ENCODE results near the gene N4BP2L1. TPM values are rescaled to one million over a fixed set of nuclear protein-coding genes. Genes with fewer than 3 reads are reported as not detected.

The N4BP2L1 gene
- total and polyA plus RNA-seq, 4 donors: 11.0 to 64.6 (median 26.5) TPM

DNA sequence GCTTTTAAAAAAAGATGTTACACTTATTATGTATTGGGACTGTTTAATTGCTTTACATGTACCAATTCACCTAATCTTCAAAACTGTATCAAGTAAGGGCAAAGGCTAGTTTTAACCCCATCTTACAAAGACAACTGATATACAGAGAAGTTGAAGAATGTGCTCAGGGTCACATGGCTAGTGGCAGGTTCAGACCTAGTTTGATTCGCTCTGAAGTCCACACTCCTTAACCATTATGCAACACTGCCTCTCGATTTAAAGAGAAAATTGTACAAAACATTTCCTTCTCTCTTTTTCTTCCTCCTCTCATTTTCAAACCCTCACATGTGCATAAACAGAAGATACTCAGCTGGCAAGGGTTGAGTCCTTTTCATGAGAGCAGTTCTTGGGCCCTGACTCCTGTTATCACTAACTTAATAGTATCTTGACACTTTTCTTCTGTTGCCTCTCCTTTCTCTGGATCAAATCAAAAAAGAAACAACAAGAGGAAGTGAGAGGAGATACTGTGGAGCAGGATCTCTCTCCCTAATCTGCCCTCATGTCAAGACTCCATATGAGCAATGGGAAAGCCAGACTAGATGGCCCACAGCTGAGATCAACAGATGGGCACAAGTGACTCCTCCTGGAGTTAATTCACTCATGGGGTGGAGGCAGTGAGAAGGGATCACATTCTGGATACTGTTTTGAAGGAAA, 19.0 kb upstream of the N4BP2L1 start:
- WGBS: 41% methylated on average over 2 of the region's 2 CpGs
- Histone ChIP-seq H3K9me3 (ENCODE audit: control insufficient read depth in 4 of 4, low read length in 3 of 4) (no peaks in the 10 kb centered on the region), H3K9ac (ENCODE audit: low read depth in 1 of 2, low read length in 2 of 2) (no peak overlapping the region), H3K4me3 (ENCODE audit: low read depth in 1 of 3, low read length in 3 of 3) (no peak overlapping the region), H3K36me3 (ENCODE audit: control insufficient read depth in 4 of 4, insufficient read depth in 3 of 4, low read depth in 1 of 4, low read length in 3 of 4) (no peaks in the 10 kb centered on the region), H3K4me1 (ENCODE audit: control insufficient read depth in 4 of 4, insufficient read depth in 4 of 4, low read length in 3 of 4) (peaks cover 0 to 18% (median 8%) of the 10 kb centered on the region in 4 donors), H3K27me3 (ENCODE audit: control insufficient read depth in 4 of 4, insufficient read depth in 4 of 4, low read length in 3 of 4) (no peaks in the 10 kb centered on the region), H3K27ac (ENCODE audit: low read depth in 1 of 2, low read length in 2 of 2) (peak overlapping the region; percentile 51 to 64)
- DNase-seq (ENCODE audit: low spot score): no peak
- TF ChIP-seq TAF1 (conservative IDR thresholded peaks at IDR 0.05) (no peak), JUND (IDR thresholded peaks at IDR 0.05) (no peak), NR2F2 (IDR thresholded peaks at IDR 0.05) (no peak), RXRA (IDR thresholded peaks at IDR 0.05) (no peak), SP1 (IDR thresholded peaks at IDR 0.05) (no peak), FOXA1 (IDR thresholded peaks at IDR 0.05) (no peak), CTCF (IDR thresholded peaks at IDR 0.05; ENCODE audit: low read depth, low read length, missing input control) (no peak), RAD21 (IDR thresholded peaks at IDR 0.05) (no peak), FOXA2 (IDR thresholded peaks at IDR 0.05) (no peak), HNF4A (conservative IDR thresholded peaks at IDR 0.05) (no peak)
- TF ChIP-seq, protein P1, sequence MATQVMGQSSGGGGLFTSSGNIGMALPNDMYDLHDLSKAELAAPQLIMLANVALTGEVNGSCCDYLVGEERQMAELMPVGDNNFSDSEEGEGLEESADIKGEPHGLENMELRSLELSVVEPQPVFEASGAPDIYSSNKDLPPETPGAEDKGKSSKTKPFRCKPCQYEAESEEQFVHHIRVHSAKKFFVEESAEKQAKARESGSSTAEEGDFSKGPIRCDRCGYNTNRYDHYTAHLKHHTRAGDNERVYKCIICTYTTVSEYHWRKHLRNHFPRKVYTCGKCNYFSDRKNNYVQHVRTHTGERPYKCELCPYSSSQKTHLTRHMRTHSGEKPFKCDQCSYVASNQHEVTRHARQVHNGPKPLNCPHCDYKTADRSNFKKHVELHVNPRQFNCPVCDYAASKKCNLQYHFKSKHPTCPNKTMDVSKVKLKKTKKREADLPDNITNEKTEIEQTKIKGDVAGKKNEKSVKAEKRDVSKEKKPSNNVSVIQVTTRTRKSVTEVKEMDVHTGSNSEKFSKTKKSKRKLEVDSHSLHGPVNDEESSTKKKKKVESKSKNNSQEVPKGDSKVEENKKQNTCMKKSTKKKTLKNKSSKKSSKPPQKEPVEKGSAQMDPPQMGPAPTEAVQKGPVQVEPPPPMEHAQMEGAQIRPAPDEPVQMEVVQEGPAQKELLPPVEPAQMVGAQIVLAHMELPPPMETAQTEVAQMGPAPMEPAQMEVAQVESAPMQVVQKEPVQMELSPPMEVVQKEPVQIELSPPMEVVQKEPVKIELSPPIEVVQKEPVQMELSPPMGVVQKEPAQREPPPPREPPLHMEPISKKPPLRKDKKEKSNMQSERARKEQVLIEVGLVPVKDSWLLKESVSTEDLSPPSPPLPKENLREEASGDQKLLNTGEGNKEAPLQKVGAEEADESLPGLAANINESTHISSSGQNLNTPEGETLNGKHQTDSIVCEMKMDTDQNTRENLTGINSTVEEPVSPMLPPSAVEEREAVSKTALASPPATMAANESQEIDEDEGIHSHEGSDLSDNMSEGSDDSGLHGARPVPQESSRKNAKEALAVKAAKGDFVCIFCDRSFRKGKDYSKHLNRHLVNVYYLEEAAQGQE (IDR thresholded peaks at IDR 0.05): no peak
- TF ChIP-seq, protein P2, sequence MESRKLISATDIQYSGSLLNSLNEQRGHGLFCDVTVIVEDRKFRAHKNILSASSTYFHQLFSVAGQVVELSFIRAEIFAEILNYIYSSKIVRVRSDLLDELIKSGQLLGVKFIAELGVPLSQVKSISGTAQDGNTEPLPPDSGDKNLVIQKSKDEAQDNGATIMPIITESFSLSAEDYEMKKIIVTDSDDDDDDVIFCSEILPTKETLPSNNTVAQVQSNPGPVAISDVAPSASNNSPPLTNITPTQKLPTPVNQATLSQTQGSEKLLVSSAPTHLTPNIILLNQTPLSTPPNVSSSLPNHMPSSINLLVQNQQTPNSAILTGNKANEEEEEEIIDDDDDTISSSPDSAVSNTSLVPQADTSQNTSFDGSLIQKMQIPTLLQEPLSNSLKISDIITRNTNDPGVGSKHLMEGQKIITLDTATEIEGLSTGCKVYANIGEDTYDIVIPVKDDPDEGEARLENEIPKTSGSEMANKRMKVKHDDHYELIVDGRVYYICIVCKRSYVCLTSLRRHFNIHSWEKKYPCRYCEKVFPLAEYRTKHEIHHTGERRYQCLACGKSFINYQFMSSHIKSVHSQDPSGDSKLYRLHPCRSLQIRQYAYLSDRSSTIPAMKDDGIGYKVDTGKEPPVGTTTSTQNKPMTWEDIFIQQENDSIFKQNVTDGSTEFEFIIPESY (IDR thresholded peaks at IDR 0.05): no peak

DNA sequence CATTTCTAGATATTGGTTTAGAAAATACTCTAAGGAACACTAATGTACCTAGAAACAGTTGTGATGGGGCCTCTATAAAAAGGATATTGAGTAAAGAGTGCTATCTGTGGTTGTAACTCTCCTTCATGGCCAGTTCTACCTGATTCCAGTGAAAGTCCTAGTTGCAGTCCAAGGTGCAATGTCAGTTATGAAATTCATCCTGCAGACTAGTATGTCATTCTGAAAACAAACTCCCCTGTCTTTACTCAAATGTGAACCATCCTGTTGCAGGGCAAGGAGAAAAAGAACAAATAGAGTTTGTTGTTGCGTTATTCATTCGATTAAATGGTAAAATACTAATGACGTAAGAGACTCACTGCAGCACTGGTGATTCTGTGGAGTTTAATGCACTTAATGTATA, 18.3 kb upstream of the N4BP2L1 start:
- Histone ChIP-seq H3K27ac (ENCODE audit: low read depth in 1 of 2, low read length in 2 of 2) (peak overlapping the region; percentile 51 to 64), H3K9me3 (ENCODE audit: control insufficient read depth in 4 of 4, low read length in 3 of 4) (no peaks in the 10 kb centered on the region), H3K27me3 (ENCODE audit: control insufficient read depth in 4 of 4, insufficient read depth in 4 of 4, low read length in 3 of 4) (no peaks in the 10 kb centered on the region), H3K9ac (ENCODE audit: low read depth in 1 of 2, low read length in 2 of 2) (no peak overlapping the region), H3K4me3 (ENCODE audit: low read depth in 1 of 3, low read length in 3 of 3) (no peak overlapping the region), H3K4me1 (ENCODE audit: control insufficient read depth in 4 of 4, insufficient read depth in 4 of 4, low read length in 3 of 4) (peaks cover 0 to 18% (median 8%) of the 10 kb centered on the region in 4 donors), H3K36me3 (ENCODE audit: control insufficient read depth in 4 of 4, insufficient read depth in 3 of 4, low read depth in 1 of 4, low read length in 3 of 4) (no peaks in the 10 kb centered on the region)
- TF ChIP-seq HNF4G (IDR thresholded peaks at IDR 0.05) (peak; percentile 81), RXRA (IDR thresholded peaks at IDR 0.05) (peak; percentile 25 to 44), GABPA (IDR thresholded peaks at IDR 0.05 in 1 of 2, conservative IDR thresholded peaks at IDR 0.05 in 1 of 2) (no peak), YY1 (IDR thresholded peaks at IDR 0.05) (peak; percentile 25), RAD21 (IDR thresholded peaks at IDR 0.05) (peak in 1 of 2 donors; percentile 31), JUND (IDR thresholded peaks at IDR 0.05) (peak; percentile 17 to 29), SP1 (IDR thresholded peaks at IDR 0.05) (peak; percentile 73), HNF4A (conservative IDR thresholded peaks at IDR 0.05) (peak; percentile 88 to 93)
- TF ChIP-seq, protein P3, sequence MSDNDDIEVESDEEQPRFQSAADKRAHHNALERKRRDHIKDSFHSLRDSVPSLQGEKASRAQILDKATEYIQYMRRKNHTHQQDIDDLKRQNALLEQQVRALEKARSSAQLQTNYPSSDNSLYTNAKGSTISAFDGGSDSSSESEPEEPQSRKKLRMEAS (IDR thresholded peaks at IDR 0.05): peak; percentile 18
- TF ChIP-seq, protein P1 (IDR thresholded peaks at IDR 0.05): no peak
- TF ChIP-seq, protein P4, sequence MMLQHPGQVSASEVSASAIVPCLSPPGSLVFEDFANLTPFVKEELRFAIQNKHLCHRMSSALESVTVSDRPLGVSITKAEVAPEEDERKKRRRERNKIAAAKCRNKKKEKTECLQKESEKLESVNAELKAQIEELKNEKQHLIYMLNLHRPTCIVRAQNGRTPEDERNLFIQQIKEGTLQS (IDR thresholded peaks at IDR 0.05): peak; percentile 46
- TF ChIP-seq, protein P2 (IDR thresholded peaks at IDR 0.05): no peak
- WGBS: 34% methylated on average over 3 of the region's 3 CpGs
- no peak for DNase-seq (ENCODE audit: low spot score)
